Osteocyte (in vitro differentiated cells): ENCODE data around the gene TBC1D19. TPM values are rescaled to one million over a fixed set of nuclear protein-coding genes. Genes with fewer than 3 reads are reported as not detected.
"Not testable (repeated sequence)": the region's sequence is repeated elsewhere in the genome, so short reads cannot be mapped to it uniquely, and the experiment has no call there.

Experiments used
- DNase-seq: peaks from one replicate; pipeline ENCODE4 v3.0.0; 2021; ENCODE audit warnings: mixed read lengths; ENCODE audit not compliant: unreplicated experiment; ENCODE audit errors: extremely low spot score
- H3K27ac Mint-ChIP-seq: one replicate; pipeline ENCODE4 v1.8.0; 2021; ENCODE audit warnings: mild to moderate bottlenecking, mixed read lengths; ENCODE audit not compliant: unreplicated experiment
- H3K27me3 Mint-ChIP-seq: one replicate; pipeline ENCODE4 v1.8.0; 2021; ENCODE audit warnings: mixed read lengths; ENCODE audit not compliant: unreplicated experiment
- H3K36me3 Mint-ChIP-seq: one replicate; pipeline ENCODE4 v1.8.0; 2021; ENCODE audit warnings: mixed read lengths; ENCODE audit not compliant: unreplicated experiment
- H3K4me1 Mint-ChIP-seq: one replicate; pipeline ENCODE4 v1.8.0; 2021; ENCODE audit warnings: mixed read lengths; ENCODE audit not compliant: unreplicated experiment
- H3K4me3 Mint-ChIP-seq: one replicate; pipeline ENCODE4 v1.8.0; 2021; ENCODE audit warnings: mild to moderate bottlenecking, moderate library complexity, mixed read lengths; ENCODE audit not compliant: unreplicated experiment
- H3K9me3 Mint-ChIP-seq: one replicate; pipeline ENCODE4 v1.8.0; 2021; ENCODE audit warnings: mixed read lengths; ENCODE audit not compliant: unreplicated experiment
- total RNA-seq: library from RNA; stranded (reverse); gene quantifications from 2 replicates; pipeline ENCODE4 v1.2.1, GENCODE V29; 2021
- TF ChIP-seq, protein P1 (sequence below): fragments of 200-600 bp; sonication (generic); IDR thresholded peaks from 2 replicates; pipeline ENCODE4 v1.5.0; 2021; ENCODE audit warnings: antibody characterized with exemption, mild to moderate bottlenecking, moderate library complexity

Gene TBC1D19
- total RNA-seq, 1 donor from 2014 or later = 13.5 TPM

DNA sequence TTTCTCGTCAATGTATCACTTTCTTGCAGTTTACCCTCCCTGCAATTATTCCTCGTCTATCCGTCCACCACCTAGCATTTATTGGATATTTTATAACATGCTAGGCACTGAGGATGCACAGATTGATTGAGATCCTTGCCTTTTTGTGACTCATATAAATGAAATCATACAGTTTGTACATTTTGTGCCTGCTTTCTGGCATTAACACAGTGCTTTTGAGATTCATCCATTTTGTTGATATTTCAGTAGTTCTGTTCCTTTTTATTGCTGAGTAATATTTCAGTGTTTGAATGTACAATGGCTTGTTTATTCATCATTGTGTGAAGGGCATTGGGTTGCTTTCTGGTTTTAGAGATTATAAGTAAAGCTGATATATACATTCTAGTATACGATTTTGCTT lies 841 bp downstream of the TBC1D19 start:
- Mint-ChIP-seq H3K27ac (peak overlapping the region; percentile 97), H3K9me3 (peaks cover 6% of the 10 kb centered on the region), H3K27me3 (no peaks in the 10 kb centered on the region), H3K4me1 (peaks cover 32% of the 10 kb centered on the region), H3K4me3 (peak overlapping the region; percentile 98), H3K36me3 (peaks cover 9% of the 10 kb centered on the region)
- no peak for DNase-seq
- TF ChIP-seq, protein P1, sequence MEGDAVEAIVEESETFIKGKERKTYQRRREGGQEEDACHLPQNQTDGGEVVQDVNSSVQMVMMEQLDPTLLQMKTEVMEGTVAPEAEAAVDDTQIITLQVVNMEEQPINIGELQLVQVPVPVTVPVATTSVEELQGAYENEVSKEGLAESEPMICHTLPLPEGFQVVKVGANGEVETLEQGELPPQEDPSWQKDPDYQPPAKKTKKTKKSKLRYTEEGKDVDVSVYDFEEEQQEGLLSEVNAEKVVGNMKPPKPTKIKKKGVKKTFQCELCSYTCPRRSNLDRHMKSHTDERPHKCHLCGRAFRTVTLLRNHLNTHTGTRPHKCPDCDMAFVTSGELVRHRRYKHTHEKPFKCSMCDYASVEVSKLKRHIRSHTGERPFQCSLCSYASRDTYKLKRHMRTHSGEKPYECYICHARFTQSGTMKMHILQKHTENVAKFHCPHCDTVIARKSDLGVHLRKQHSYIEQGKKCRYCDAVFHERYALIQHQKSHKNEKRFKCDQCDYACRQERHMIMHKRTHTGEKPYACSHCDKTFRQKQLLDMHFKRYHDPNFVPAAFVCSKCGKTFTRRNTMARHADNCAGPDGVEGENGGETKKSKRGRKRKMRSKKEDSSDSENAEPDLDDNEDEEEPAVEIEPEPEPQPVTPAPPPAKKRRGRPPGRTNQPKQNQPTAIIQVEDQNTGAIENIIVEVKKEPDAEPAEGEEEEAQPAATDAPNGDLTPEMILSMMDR = no peak

DNA sequence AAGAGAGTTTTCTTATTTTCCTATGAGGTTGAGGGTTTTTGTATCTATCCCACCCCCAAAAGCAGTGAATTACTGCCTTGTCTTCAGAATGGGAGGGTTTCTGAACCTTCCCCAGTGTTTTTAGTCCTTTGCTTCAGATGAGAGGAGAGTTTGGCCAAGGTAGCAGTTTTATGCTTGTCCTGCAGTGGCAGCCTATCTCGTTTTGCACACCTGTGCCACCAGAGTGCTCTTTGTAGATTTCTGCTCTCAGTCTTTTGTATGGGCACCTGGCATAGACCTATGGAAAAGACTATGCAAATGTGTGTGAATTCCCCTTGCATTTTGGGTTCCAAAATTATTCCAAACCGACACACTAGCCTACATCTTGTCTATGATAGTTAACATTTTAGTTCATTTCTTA lies 5.8 kb downstream of the TBC1D19 start:
- TF ChIP-seq, protein P1 = no peak
- peak overlapping the region; percentile 79 for H3K27ac Mint-ChIP-seq
- DNase-seq = no peak
- H3K4me3 Mint-ChIP-seq = no peak overlapping the region
- H3K4me1 Mint-ChIP-seq = peaks cover 38% of the 10 kb centered on the region
- H3K36me3 Mint-ChIP-seq = peaks cover 9% of the 10 kb centered on the region
- peaks cover 11% of the 10 kb centered on the region for H3K9me3 Mint-ChIP-seq
- no peaks in the 10 kb centered on the region for H3K27me3 Mint-ChIP-seq

DNA sequence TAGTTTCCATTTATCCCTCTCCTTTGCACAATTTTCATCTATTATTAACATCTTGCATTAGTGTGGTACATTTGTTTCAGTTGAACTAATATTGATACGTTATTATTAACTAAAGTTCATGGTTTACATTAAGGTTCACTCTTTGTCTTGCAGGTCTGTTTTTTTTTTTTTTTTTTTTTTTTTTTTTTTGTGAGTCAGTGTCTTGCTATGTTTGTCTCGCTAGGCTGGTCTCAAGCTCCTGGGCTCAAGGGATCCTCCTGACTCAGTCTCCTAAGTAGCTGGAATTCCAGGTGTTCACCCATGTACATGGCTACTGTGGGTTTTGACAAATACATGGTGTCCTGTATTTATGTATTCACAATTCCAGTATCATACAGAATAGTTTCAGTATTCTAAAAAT lies 6.8 kb downstream of the TBC1D19 start:
- Mint-ChIP-seq H3K4me3 (no peak overlapping the region), H3K27ac (peak overlapping the region; percentile 79), H3K27me3 (no peaks in the 10 kb centered on the region), H3K4me1 (peaks cover 29% of the 10 kb centered on the region), H3K36me3 (peaks cover 9% of the 10 kb centered on the region), H3K9me3 (peaks cover 12% of the 10 kb centered on the region)
- TF ChIP-seq, protein P1 = no peak
- no peak for DNase-seq

DNA sequence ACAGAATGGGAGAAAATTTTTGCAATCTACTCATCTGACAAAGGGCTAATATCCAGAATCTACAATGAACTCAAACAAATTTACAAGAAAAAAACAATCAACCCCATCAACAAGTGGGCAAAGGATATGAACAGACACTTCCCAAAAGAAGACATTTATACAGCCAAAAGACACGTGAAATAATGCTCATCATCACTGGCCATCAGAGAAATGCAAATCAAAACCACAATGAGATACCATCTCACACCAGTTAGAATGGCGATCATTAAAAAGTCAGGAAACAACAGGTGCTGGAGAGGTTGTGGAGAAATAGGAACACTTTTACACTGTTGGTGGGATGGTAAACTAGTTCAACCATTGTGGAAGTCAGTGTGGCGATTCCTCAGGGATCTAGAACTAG lies 9.7 kb downstream of the TBC1D19 start:
- H3K4me3 Mint-ChIP-seq, H3K9me3 Mint-ChIP-seq, H3K27me3 Mint-ChIP-seq, H3K36me3 Mint-ChIP-seq, H3K27ac Mint-ChIP-seq, DNase-seq: not testable (repeated sequence)
- peaks cover 34% of the 10 kb centered on the region for H3K4me1 Mint-ChIP-seq

DNA sequence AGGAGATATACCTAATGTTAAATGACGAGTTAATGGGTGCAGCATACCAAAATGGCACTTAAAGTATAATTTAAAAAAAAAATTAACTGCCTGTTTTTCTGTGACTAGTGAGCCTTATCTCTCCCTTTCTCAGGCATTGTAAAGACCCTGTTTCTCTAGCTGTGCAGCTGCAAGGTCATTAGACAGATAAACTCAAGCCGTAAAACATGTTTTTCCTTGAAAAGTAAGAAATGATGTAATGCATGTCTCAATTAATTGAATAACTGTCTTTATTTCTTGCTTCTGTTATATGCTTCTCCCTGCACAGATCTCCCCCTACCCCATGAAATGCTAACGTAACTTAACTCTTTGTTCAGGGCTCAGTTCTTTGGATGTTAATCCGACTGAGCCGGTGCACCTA lies 10.5 kb downstream of the TBC1D19 start:
- H3K27me3 Mint-ChIP-seq = no peaks in the 10 kb centered on the region
- H3K27ac Mint-ChIP-seq = no peak overlapping the region
- peaks cover 6% of the 10 kb centered on the region for H3K9me3 Mint-ChIP-seq
- no peaks in the 10 kb centered on the region for H3K36me3 Mint-ChIP-seq
- H3K4me3 Mint-ChIP-seq = no peak overlapping the region
- peaks cover 31% of the 10 kb centered on the region for H3K4me1 Mint-ChIP-seq
- DNase-seq = no peak
- TF ChIP-seq, protein P1 = no peak

DNA sequence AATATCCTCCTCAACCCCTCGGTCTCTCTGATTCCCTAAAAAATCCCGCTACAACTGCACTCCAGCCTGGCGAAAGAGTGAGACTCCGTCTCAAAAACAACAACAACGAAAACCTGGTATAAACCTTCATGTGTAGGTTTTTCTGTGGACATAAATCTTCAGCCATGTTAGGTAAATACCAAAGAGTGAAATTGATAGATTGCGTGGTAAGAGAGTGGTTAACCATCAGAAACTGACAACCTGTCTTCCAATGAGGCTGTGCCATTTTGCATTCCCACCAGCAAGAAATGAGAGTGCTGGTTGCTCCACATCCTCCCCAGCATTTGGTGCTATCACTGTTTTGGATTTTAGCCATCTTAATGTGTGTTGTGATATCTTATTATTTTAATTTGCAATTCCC lies 10.9 kb downstream of the TBC1D19 start:
- H3K4me1 Mint-ChIP-seq = peaks cover 27% of the 10 kb centered on the region
- peaks cover 6% of the 10 kb centered on the region for H3K9me3 Mint-ChIP-seq
- TF ChIP-seq, protein P1 = no peak
- H3K36me3 Mint-ChIP-seq = no peaks in the 10 kb centered on the region
- no peak overlapping the region for H3K4me3 Mint-ChIP-seq
- H3K27me3 Mint-ChIP-seq = no peaks in the 10 kb centered on the region
- no peak overlapping the region for H3K27ac Mint-ChIP-seq
- no peak for DNase-seq
